Measurements from ENCODE around the gene ATXN7L3.
A peak's percentile ranks its signal among the peaks of the same experiment; 100 is the strongest.

The ATXN7L3 gene

DNA sequence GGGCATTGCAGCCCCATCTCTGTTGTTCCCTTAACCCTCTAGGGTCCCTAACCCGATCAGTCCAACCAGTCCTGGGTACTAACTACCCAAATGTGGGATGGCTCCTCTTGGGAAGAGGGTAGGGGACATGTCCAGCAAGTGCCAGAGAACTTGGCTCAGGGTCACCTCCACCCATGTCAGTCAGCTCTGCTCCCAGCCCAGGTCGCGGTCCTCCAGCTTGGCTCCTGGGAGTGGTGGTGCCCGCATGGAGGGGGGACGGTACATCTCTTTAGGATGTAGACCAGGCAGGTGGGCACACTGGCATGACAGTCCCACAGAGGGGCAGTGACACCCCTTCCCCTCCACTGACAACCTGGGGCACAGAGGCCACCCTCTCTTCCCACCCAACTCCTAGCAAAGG lies 6.9 kb downstream of the ATXN7L3 start:
- no peak overlapping the region for H4K8ac ChIP-seq (ENCODE audit: low read depth, low read length)
- H3K4me1 ChIP-seq (ENCODE audit: control insufficient read depth, low read depth, low read length), result peaks cover 4% of the 10 kb centered on the region
- peak overlapping the region; percentile 41 for H3K9ac ChIP-seq (ENCODE audit: low read length)
- H2AK5ac ChIP-seq (ENCODE audit: low read length), result no peak overlapping the region
- WGBS (ENCODE audit: extremely low coverage, insufficient coverage, low lambda C conversion rate), result no CpG with 5 or more reads among the region's 5 CpGs
- H3K79me2 ChIP-seq (ENCODE audit: control insufficient read depth, insufficient read depth, low read length), result peaks cover 14% of the 10 kb centered on the region
- H3K27me3 ChIP-seq (ENCODE audit: insufficient read depth, low read length, poor library complexity), result no peaks in the 10 kb centered on the region
- no peak overlapping the region for H3K27ac ChIP-seq (ENCODE audit: low read depth, low read length)
- H2BK15ac ChIP-seq (replicated peaks; ENCODE audit: low read depth), result no peak overlapping the region
- no peak overlapping the region for H3K4me3 ChIP-seq (ENCODE audit: low read length)
- no peak overlapping the region for H3K23ac ChIP-seq (ENCODE audit: low read length)
- H3K36me3 ChIP-seq (ENCODE audit: control insufficient read depth, insufficient read depth, low read length), result peaks cover 15% of the 10 kb centered on the region
- peak overlapping the region; percentile 22 for H3K56ac ChIP-seq (ENCODE audit: low read length)
- peaks cover 11% of the 10 kb centered on the region for H3K79me1 ChIP-seq (ENCODE audit: low read length)
- H4K5ac ChIP-seq (ENCODE audit: low read length), result no peak overlapping the region
- no peak overlapping the region for H2BK120ac ChIP-seq (ENCODE audit: low read depth, low read length)
- H2BK5ac ChIP-seq (ENCODE audit: low read length), result no peak overlapping the region
- no peak overlapping the region for H3K4me2 ChIP-seq (ENCODE audit: low read length)
- DNase-seq, result no peak
- no peak overlapping the region for H3K4ac ChIP-seq (ENCODE audit: low read depth, low read length)
- no peak overlapping the region for H3K18ac ChIP-seq (ENCODE audit: low read length)

GRCh38 chr17:44191941-44192496 lies 7.7 kb downstream of the ATXN7L3 start:
- no peaks in the 10 kb centered on the region for H3K27me3 ChIP-seq (ENCODE audit: insufficient read depth, low read length, poor library complexity)
- no peak overlapping the region for H2AK5ac ChIP-seq (ENCODE audit: low read length)
- peak; percentile 88 for DNase-seq
- peaks cover 9% of the 10 kb centered on the region for H3K79me2 ChIP-seq (ENCODE audit: control insufficient read depth, insufficient read depth, low read length)
- peaks cover 12% of the 10 kb centered on the region for H3K36me3 ChIP-seq (ENCODE audit: control insufficient read depth, insufficient read depth, low read length)
- no peak overlapping the region for H4K8ac ChIP-seq (ENCODE audit: low read depth, low read length)
- H3K4ac ChIP-seq (ENCODE audit: low read depth, low read length), result no peak overlapping the region
- peak overlapping the region; percentile 44 for H3K9ac ChIP-seq (ENCODE audit: low read length)
- H3K4me1 ChIP-seq (ENCODE audit: control insufficient read depth, low read depth, low read length), result peaks cover 4% of the 10 kb centered on the region
- no CpG with 5 or more reads among the region's 7 CpGs for WGBS (ENCODE audit: extremely low coverage, insufficient coverage, low lambda C conversion rate)
- no peak overlapping the region for H3K4me2 ChIP-seq (ENCODE audit: low read length)
- peaks cover 10% of the 10 kb centered on the region for H3K79me1 ChIP-seq (ENCODE audit: low read length)
- H2BK15ac ChIP-seq (replicated peaks; ENCODE audit: low read depth), result no peak overlapping the region
- H4K5ac ChIP-seq (ENCODE audit: low read length), result no peak overlapping the region
- no peak overlapping the region for H3K23ac ChIP-seq (ENCODE audit: low read length)
- no peak overlapping the region for H2BK120ac ChIP-seq (ENCODE audit: low read depth, low read length)
- H2BK5ac ChIP-seq (ENCODE audit: low read length), result no peak overlapping the region
- peak overlapping the region; percentile 50 for H3K56ac ChIP-seq (ENCODE audit: low read length)
- H3K18ac ChIP-seq (ENCODE audit: low read length), result no peak overlapping the region
- no peak overlapping the region for H3K27ac ChIP-seq (ENCODE audit: low read depth, low read length)
- no peak overlapping the region for H3K4me3 ChIP-seq (ENCODE audit: low read length)

DNA sequence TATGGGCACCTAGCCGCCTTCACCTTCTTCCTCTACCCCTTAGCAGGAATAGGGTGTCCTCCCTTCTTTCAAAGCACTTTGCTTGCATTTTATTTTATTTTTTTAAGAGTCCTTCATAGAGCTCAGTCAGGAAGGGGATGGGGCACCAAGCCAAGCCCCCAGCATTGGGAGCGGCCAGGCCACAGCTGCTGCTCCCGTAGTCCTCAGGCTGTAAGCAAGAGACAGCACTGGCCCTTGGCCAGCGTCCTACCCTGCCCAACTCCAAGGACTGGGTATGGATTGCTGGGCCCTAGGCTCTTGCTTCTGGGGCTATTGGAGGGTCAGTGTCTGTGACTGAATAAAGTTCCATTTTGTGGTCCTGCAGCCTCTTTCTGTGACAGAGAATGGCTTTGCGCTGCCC lies 8.3 kb downstream of the ATXN7L3 start:
- H2BK15ac ChIP-seq (replicated peaks; ENCODE audit: low read depth), result no peak overlapping the region
- no peak overlapping the region for H3K27ac ChIP-seq (ENCODE audit: low read depth, low read length)
- no peak overlapping the region for H3K56ac ChIP-seq (ENCODE audit: low read length)
- peaks cover 5% of the 10 kb centered on the region for H3K79me2 ChIP-seq (ENCODE audit: control insufficient read depth, insufficient read depth, low read length)
- no peak overlapping the region for H4K8ac ChIP-seq (ENCODE audit: low read depth, low read length)
- H3K36me3 ChIP-seq (ENCODE audit: control insufficient read depth, insufficient read depth, low read length), result peaks cover 9% of the 10 kb centered on the region
- H2BK5ac ChIP-seq (ENCODE audit: low read length), result no peak overlapping the region
- H3K23ac ChIP-seq (ENCODE audit: low read length), result no peak overlapping the region
- H3K4me1 ChIP-seq (ENCODE audit: control insufficient read depth, low read depth, low read length), result peaks cover 4% of the 10 kb centered on the region
- no peak overlapping the region for H3K9ac ChIP-seq (ENCODE audit: low read length)
- no CpG with 5 or more reads among the region's 5 CpGs for WGBS (ENCODE audit: extremely low coverage, insufficient coverage, low lambda C conversion rate)
- H3K27me3 ChIP-seq (ENCODE audit: insufficient read depth, low read length, poor library complexity), result no peaks in the 10 kb centered on the region
- H3K79me1 ChIP-seq (ENCODE audit: low read length), result peaks cover 7% of the 10 kb centered on the region
- H2AK5ac ChIP-seq (ENCODE audit: low read length), result no peak overlapping the region
- DNase-seq, result no peak
- H3K4me3 ChIP-seq (ENCODE audit: low read length), result no peak overlapping the region
- no peak overlapping the region for H3K4me2 ChIP-seq (ENCODE audit: low read length)
- H2BK120ac ChIP-seq (ENCODE audit: low read depth, low read length), result no peak overlapping the region
- no peak overlapping the region for H3K4ac ChIP-seq (ENCODE audit: low read depth, low read length)
- H3K18ac ChIP-seq (ENCODE audit: low read length), result no peak overlapping the region
- H4K5ac ChIP-seq (ENCODE audit: low read length), result no peak overlapping the region

GRCh38 chr17:44190481-44190880 lies 9.2 kb downstream of the ATXN7L3 start:
- Histone ChIP-seq H4K5ac (ENCODE audit: low read length) (no peak overlapping the region), H3K4me2 (ENCODE audit: low read length) (no peak overlapping the region), H3K4me1 (ENCODE audit: control insufficient read depth, low read depth, low read length) (peaks cover 4% of the 10 kb centered on the region), H3K56ac (ENCODE audit: low read length) (no peak overlapping the region), H3K9ac (ENCODE audit: low read length) (no peak overlapping the region), H2BK5ac (ENCODE audit: low read length) (no peak overlapping the region), H3K23ac (ENCODE audit: low read length) (no peak overlapping the region), H3K18ac (ENCODE audit: low read length) (no peak overlapping the region), H3K79me2 (ENCODE audit: control insufficient read depth, insufficient read depth, low read length) (peaks cover 11% of the 10 kb centered on the region), H3K79me1 (ENCODE audit: low read length) (peaks cover 7% of the 10 kb centered on the region), H3K27ac (ENCODE audit: low read depth, low read length) (no peak overlapping the region), H3K4me3 (ENCODE audit: low read length) (no peak overlapping the region), H2BK120ac (ENCODE audit: low read depth, low read length) (no peak overlapping the region), H2BK15ac (replicated peaks; ENCODE audit: low read depth) (no peak overlapping the region), H2AK5ac (ENCODE audit: low read length) (no peak overlapping the region), H3K36me3 (ENCODE audit: control insufficient read depth, insufficient read depth, low read length) (peaks cover 9% of the 10 kb centered on the region), H3K4ac (ENCODE audit: low read depth, low read length) (no peak overlapping the region), H3K27me3 (ENCODE audit: insufficient read depth, low read length, poor library complexity) (no peaks in the 10 kb centered on the region), H4K8ac (ENCODE audit: low read depth, low read length) (no peak overlapping the region)
- WGBS (ENCODE audit: extremely low coverage, insufficient coverage, low lambda C conversion rate), result no CpG with 5 or more reads among the region's 10 CpGs
- no peak for DNase-seq

DNA sequence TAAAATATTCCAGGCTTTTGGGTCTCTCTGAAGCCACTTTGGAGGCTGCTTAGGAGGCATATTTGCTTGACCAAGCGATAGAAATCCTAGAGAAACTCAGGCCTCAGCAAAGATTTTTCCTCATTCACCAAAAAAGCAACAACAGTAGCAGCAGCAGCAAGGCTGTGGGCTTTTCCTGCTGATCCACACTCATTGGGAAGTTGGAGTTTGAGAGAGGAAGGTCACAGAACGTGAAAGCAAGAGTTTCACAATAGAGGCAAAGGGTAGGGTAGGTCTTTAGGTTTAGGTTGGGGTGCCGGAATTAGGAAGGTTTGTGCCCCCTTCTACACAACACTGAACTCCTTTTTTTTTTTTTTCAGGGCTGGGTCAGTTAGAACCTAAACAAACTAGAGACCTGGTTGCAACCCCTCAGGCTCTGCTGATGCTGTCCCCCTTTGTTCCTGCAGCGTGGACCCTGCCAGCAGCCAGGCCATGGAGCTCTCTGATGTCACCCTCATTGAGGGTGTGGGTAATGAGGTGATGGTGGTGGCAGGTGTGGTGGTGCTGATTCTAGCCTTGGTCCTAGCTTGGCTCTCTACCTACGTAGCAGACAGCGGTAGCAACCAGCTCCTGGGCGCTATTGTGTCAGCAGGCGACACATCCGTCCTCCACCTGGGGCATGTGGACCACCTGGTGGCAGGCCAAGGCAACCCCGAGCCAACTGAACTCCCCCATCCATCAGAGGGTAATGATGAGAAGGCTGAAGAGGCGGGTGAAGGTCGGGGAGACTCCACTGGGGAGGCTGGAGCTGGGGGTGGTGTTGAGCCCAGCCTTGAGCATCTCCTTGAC lies 10.9 kb downstream of the ATXN7L3 start:
- no peak overlapping the region for H3K27ac ChIP-seq (ENCODE audit: low read depth, low read length)
- H3K4me1 ChIP-seq (ENCODE audit: control insufficient read depth, low read depth, low read length), result peaks cover 4% of the 10 kb centered on the region
- H3K36me3 ChIP-seq (ENCODE audit: control insufficient read depth, insufficient read depth, low read length), result peaks cover 4% of the 10 kb centered on the region
- no peaks in the 10 kb centered on the region for H3K27me3 ChIP-seq (ENCODE audit: insufficient read depth, low read length, poor library complexity)
- no peak overlapping the region for H3K9ac ChIP-seq (ENCODE audit: low read length)
- no peak for DNase-seq
- no peak overlapping the region for H3K23ac ChIP-seq (ENCODE audit: low read length)
- no peak overlapping the region for H2BK15ac ChIP-seq (replicated peaks; ENCODE audit: low read depth)
- H3K56ac ChIP-seq (ENCODE audit: low read length), result no peak overlapping the region
- no CpG with 5 or more reads among the region's 12 CpGs for WGBS (ENCODE audit: extremely low coverage, insufficient coverage, low lambda C conversion rate)
- no peak overlapping the region for H3K18ac ChIP-seq (ENCODE audit: low read length)
- no peak overlapping the region for H3K4me2 ChIP-seq (ENCODE audit: low read length)
- H3K4me3 ChIP-seq (ENCODE audit: low read length), result no peak overlapping the region
- H2BK5ac ChIP-seq (ENCODE audit: low read length), result no peak overlapping the region
- no peak overlapping the region for H4K5ac ChIP-seq (ENCODE audit: low read length)
- no peak overlapping the region for H3K4ac ChIP-seq (ENCODE audit: low read depth, low read length)
- no peak overlapping the region for H2AK5ac ChIP-seq (ENCODE audit: low read length)
- no peak overlapping the region for H4K8ac ChIP-seq (ENCODE audit: low read depth, low read length)
- no peak overlapping the region for H2BK120ac ChIP-seq (ENCODE audit: low read depth, low read length)
- peaks cover 24% of the 10 kb centered on the region for H3K79me2 ChIP-seq (ENCODE audit: control insufficient read depth, insufficient read depth, low read length)
- H3K79me1 ChIP-seq (ENCODE audit: low read length), result peaks cover 10% of the 10 kb centered on the region
